ENCODE measurements around the gene PANX1.

PANX1 gene

DNA sequence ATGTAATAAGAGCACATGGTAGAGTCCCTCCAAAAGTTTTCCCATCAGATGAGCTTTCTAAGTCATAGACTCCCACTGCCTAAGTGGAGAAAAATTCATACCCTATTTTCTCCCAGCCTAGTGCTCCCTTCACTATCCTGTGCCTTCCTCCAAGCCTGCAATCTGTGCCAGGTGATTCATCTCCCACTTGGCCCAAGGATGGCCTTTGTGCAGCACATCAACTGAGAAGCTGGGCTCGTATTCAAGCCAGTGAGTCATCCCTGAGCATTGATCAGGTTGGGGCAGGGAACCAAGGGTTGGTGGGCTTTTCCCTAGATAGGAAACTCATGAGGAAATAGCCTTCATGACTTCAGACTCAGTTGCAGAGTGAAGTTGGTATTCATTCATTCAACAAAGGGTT is 64.6 kb downstream of the PANX1 start:
- no peak overlapping the region for H3K4me3 ChIP-seq (replicated peaks; ENCODE audit: low read depth, low read length)
- TF ChIP-seq, protein P1, sequence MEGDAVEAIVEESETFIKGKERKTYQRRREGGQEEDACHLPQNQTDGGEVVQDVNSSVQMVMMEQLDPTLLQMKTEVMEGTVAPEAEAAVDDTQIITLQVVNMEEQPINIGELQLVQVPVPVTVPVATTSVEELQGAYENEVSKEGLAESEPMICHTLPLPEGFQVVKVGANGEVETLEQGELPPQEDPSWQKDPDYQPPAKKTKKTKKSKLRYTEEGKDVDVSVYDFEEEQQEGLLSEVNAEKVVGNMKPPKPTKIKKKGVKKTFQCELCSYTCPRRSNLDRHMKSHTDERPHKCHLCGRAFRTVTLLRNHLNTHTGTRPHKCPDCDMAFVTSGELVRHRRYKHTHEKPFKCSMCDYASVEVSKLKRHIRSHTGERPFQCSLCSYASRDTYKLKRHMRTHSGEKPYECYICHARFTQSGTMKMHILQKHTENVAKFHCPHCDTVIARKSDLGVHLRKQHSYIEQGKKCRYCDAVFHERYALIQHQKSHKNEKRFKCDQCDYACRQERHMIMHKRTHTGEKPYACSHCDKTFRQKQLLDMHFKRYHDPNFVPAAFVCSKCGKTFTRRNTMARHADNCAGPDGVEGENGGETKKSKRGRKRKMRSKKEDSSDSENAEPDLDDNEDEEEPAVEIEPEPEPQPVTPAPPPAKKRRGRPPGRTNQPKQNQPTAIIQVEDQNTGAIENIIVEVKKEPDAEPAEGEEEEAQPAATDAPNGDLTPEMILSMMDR (IDR thresholded peaks at IDR 0.05; ENCODE audit: low read length, missing control alignments): no peak
- DNase-seq (ENCODE audit: low read depth): peak; percentile 57

DNA sequence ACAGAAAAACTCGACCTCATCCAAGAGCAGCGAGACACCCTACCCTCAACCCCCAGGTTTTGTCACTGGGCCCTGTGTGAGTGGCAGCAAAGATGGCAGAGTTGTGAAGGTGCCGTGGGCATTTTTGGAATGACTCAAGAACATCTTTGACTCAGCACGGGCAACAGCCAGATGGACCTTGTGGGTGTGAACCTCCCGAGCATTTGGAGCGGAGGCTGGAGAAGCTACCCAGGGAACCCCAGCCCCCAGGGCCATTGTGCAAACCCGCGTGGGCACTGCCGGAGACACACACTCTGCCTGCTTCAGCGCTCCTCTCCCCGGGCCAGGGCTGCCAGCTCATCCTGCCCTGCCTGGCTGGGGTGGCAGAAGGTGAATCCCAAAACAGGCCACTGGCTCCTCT is 66.1 kb downstream of the PANX1 start:
- TF ChIP-seq, protein P1 (IDR thresholded peaks at IDR 0.05; ENCODE audit: low read length, missing control alignments): no peak
- no peak for DNase-seq (ENCODE audit: low read depth)
- no peak overlapping the region for H3K4me3 ChIP-seq (replicated peaks; ENCODE audit: low read depth, low read length)

DNA sequence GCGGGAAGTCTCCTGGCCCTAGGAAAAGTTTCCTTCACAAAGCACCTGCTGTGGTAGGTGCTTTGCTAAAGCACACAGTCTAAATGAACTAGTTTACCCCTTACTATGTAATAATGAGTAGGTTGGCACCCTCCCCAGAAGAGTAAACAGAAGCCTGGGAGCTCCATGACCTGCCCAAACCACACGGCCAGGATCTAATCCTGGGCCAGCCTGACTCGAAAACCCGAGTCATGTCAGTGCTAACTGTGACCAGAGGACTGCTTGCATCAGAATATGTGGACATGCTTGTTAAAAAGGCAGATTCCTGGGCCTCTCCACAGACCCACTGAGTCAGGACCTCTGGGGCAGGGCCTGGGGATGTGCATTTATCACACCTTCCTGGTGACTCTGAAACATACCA is 67.7 kb downstream of the PANX1 start:
- no peak overlapping the region for H3K4me3 ChIP-seq (replicated peaks; ENCODE audit: low read depth, low read length)
- no peak for DNase-seq (ENCODE audit: low read depth)
- TF ChIP-seq, protein P1 (IDR thresholded peaks at IDR 0.05; ENCODE audit: low read length, missing control alignments): no peak

DNA sequence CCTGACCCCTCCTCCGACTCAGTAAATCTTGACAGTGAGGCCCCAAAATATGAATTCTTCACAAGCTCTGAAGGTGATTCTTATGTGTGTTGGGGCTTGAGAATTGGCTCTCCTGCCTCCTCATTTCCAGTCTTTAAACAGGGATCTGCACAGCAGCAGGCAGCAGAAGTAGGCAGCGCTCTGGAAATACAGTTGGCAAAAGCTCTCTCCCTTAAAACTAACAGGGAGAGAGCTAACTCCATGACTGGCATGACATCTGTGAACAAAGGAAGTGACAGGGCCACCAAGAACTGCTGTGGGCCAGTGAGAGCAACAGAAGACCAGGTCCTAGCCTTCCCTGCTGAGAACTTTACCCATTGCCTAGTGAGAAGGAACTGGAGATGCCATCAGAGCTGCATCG is 70.1 kb downstream of the PANX1 start:
- TF ChIP-seq, protein P1 (IDR thresholded peaks at IDR 0.05; ENCODE audit: low read length, missing control alignments): no peak
- DNase-seq (ENCODE audit: low read depth): no peak
- no peak overlapping the region for H3K4me3 ChIP-seq (replicated peaks; ENCODE audit: low read depth, low read length)

- no peak overlapping the region for H3K4me3 ChIP-seq (replicated peaks; ENCODE audit: low read depth, low read length)
- TF ChIP-seq, protein P1 (IDR thresholded peaks at IDR 0.05; ENCODE audit: low read length, missing control alignments): no peak
- DNase-seq (ENCODE audit: low read depth): no peak
These were observed 70.8 kb downstream of the PANX1 start for GRCh38 chr11:94199136-94200130.

- TF ChIP-seq, protein P1 (IDR thresholded peaks at IDR 0.05; ENCODE audit: low read length, missing control alignments): no peak
- no peak for DNase-seq (ENCODE audit: low read depth)
- H3K4me3 ChIP-seq (replicated peaks; ENCODE audit: low read depth, low read length): no peak overlapping the region
These were observed 72.4 kb downstream of the PANX1 start for GRCh38 chr11:94201004-94201465.
